ENCODE data around the gene SRPX. TPM values are rescaled to one million over a fixed set of nuclear protein-coding genes. Genes with fewer than 3 reads are reported as not detected.

SRPX gene
- total RNA-seq, 1 experiment from 2014 or later: 0.23 TPM

- H3K36me3 ChIP-seq (ENCODE audit: control insufficient read depth, insufficient read depth, low read length): no peaks in the 10 kb centered on the region
Observed at GRCh38 chrX:38214044-38214443, 6.6 kb downstream of the SRPX start.

DNA sequence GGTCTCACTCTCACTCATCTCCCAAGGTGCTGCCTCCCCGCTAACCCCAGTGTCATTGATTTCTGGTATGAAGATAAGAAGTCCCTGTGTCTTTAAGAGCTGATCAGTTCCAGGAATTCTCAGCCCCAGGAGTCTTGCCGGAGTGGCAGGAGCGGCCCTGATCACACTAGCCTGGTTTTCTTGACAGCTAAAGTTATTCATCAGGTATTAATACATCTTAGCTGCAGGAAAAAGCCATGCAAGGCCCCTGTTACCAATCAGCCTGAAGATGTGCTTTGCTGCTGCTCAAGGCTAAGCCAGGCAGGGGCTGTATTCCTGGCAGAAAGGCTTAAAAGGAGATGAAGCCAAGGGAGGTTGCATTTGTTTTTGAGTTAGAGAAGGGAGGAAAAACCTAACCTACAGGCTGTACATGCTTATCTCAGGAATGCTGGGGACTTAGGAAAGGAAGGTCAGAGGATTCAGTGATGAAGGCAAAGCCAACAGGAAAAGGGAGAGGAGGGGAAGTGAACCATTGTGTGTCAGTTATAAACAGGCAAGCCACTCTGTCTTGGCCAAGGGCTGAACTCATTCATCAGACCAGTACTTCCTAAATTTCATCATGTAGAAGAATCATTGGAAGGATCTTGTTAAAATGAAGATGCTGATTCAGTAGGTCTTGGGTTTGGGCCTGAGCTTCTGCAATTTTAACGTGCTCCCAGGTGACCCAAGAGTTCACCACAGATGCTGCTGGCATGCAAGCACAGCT is 8.6 kb downstream of the SRPX start:
- no TSS peak for BruUV-seq (replicated peaks)
- Histone ChIP-seq H3K9me3 (ENCODE audit: control insufficient read depth, insufficient read depth, low read depth, low read length) (no peaks in the 10 kb centered on the region), H3K4me1 (ENCODE audit: control insufficient read depth, insufficient read depth, low read length) (no peaks in the 10 kb centered on the region), H3K4me3 (ENCODE audit: low read depth in 2 of 2, low read length in 2 of 2) (no peak overlapping the region), H3K27ac (ENCODE audit: low read length) (no peak overlapping the region), H3K27me3 (ENCODE audit: control insufficient read depth, insufficient read depth, low read length) (no peaks in the 10 kb centered on the region), H3K36me3 (ENCODE audit: control insufficient read depth, insufficient read depth, low read length) (no peaks in the 10 kb centered on the region)
- CTCF ChIA-PET: no interaction called here
- DNase-seq (ENCODE audit: low read depth, low spot score) (no peak), ATAC-seq (no peak)
- in situ Hi-C loops (cut with HindIII; ENCODE audit: low pct_unique_long_range_greater_than_20kb, low sequenced_read_pairs): no loop called here
- TF ChIP-seq TCF7L2 (IDR thresholded peaks at IDR 0.05; ENCODE audit: low read depth, low read length) (no peak), POLR2AphosphoS5 (IDR thresholded peaks at IDR 0.05; ENCODE audit: low read depth, low read length) (no peak), REST (IDR thresholded peaks at IDR 0.05; ENCODE audit: insufficient read depth in 1 of 2, low read depth in 2 of 2, low read length in 1 of 2) (no peak), SIN3A (IDR thresholded peaks at IDR 0.05; ENCODE audit: borderline replicate concordance, insufficient read depth, low read depth, low read length) (no peak)
- TF ChIP-seq, protein P1, sequence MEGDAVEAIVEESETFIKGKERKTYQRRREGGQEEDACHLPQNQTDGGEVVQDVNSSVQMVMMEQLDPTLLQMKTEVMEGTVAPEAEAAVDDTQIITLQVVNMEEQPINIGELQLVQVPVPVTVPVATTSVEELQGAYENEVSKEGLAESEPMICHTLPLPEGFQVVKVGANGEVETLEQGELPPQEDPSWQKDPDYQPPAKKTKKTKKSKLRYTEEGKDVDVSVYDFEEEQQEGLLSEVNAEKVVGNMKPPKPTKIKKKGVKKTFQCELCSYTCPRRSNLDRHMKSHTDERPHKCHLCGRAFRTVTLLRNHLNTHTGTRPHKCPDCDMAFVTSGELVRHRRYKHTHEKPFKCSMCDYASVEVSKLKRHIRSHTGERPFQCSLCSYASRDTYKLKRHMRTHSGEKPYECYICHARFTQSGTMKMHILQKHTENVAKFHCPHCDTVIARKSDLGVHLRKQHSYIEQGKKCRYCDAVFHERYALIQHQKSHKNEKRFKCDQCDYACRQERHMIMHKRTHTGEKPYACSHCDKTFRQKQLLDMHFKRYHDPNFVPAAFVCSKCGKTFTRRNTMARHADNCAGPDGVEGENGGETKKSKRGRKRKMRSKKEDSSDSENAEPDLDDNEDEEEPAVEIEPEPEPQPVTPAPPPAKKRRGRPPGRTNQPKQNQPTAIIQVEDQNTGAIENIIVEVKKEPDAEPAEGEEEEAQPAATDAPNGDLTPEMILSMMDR (IDR thresholded peaks at IDR 0.05): no peak
- intact Hi-C loops (cut with micrococcal nuclease; ENCODE audit: unreplicated experiment): no loop called here
- POLR2A ChIA-PET: no interaction called here

More at GRCh38 chrX:38214044-38214443, 6.6 kb downstream of the SRPX start:
- Histone ChIP-seq H3K4me3 (ENCODE audit: low read depth in 2 of 2, low read length in 2 of 2) (no peak overlapping the region), H3K4me1 (ENCODE audit: control insufficient read depth, insufficient read depth, low read length) (no peaks in the 10 kb centered on the region), H3K27me3 (ENCODE audit: control insufficient read depth, insufficient read depth, low read length) (no peaks in the 10 kb centered on the region), H3K27ac (ENCODE audit: low read length) (no peak overlapping the region), H3K9me3 (ENCODE audit: control insufficient read depth, insufficient read depth, low read depth, low read length) (no peaks in the 10 kb centered on the region)
- in situ Hi-C loops (cut with HindIII; ENCODE audit: low pct_unique_long_range_greater_than_20kb, low sequenced_read_pairs) (no loop called here), intact Hi-C loops (cut with micrococcal nuclease; ENCODE audit: unreplicated experiment) (no loop called here)
- CTCF ChIA-PET: no interaction called here
- ATAC-seq (no peak), DNase-seq (ENCODE audit: low read depth, low spot score) (no peak)
- POLR2A ChIA-PET: no interaction called here
- TF ChIP-seq REST (IDR thresholded peaks at IDR 0.05; ENCODE audit: insufficient read depth in 1 of 2, low read depth in 2 of 2, low read length in 1 of 2) (no peak), POLR2AphosphoS5 (IDR thresholded peaks at IDR 0.05; ENCODE audit: low read depth, low read length) (no peak), TCF7L2 (IDR thresholded peaks at IDR 0.05; ENCODE audit: low read depth, low read length) (no peak), SIN3A (IDR thresholded peaks at IDR 0.05; ENCODE audit: borderline replicate concordance, insufficient read depth, low read depth, low read length) (no peak)
- TF ChIP-seq, protein P1 (IDR thresholded peaks at IDR 0.05): no peak
- BruUV-seq (replicated peaks): no TSS peak
